ENCODE data around the gene FLYWCH1. TPM values are rescaled to one million over a fixed set of nuclear protein-coding genes. Genes with fewer than 3 reads are reported as not detected.

Gene FLYWCH1
- total RNA-seq, 1 experiment from 2014 or later = 12.5 TPM

DNA sequence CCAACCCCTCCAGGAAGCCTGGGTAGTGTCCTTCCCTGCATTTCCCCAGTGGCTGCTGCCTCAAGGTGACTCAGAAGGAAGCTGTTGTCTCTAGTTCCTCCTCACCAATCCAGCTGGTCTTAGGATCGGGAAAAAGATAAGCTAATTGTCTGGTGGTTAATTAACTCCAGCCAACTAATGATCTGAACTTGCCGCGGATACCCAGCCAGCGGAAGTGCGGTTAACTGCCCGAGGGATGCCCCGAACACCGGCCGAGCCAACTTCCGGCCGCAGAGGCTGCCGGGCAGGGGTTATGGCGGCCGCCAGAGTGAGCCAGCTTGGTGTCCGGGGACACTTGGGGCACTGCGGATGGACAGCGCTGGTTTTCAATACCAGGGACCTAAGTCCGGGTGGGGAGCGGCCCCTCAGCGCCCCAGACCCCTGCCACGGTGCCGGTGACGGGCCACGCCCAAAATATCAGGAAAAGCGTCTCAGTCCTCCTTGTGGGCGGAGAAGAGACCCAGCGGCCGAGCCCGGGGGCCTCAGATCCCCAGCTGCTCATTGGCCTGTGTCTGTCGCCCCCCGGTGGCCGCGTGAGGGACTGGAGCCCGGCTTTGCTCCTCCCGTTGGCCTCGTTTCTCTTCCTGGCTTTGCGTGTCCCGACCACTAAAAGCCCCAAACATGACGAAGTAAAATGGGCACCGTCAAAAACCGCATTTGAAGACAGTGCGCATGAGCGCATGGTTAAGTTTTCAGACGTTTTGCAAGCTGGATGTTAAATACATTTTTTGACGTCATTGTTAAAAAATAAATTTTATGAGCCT is 43.5 kb upstream of the FLYWCH1 start:
- H2BK120ac ChIP-seq (ENCODE audit: low read depth, low read length, poor library complexity, severe bottlenecking) = no peak overlapping the region
- H3K56ac ChIP-seq (ENCODE audit: insufficient read length, low read depth, low read length) = no peak overlapping the region
- no peak overlapping the region for H4K5ac ChIP-seq (ENCODE audit: insufficient read length, low read depth, low read length)
- DNase-seq = peak; percentile 95
- no peak overlapping the region for H3K9ac ChIP-seq (ENCODE audit: extremely low read depth, insufficient read length, low read length)
- no peak overlapping the region for H2AK5ac ChIP-seq (ENCODE audit: insufficient read length, low read length)
- Mint-ChIP-seq H3K27ac (peak overlapping the region; percentile 68 to 95 (median 79); a peak in 5 of 7 replicates), H3K4me1 (0 out of 4 replicates have a peak, but pooled peaks cover 0 to 3% of the 10 kb centered on the region in 2 experiments), H3K36me3 (ENCODE audit: insufficient read depth in 1 of 3, low read depth in 3 of 3) (no peaks in the 10 kb centered on the region; a peak in 1 of 7 replicates), H3K4me3 (peak overlapping the region; percentile 79 to 83), H3K9me3 (no peaks in the 10 kb centered on the region), H3K27me3 (ENCODE audit: low read depth) (peaks cover 73% of the 10 kb centered on the region)
- no peak overlapping the region for H2BK12ac ChIP-seq (ENCODE audit: insufficient read length, low read depth, low read length)
- H3K18ac ChIP-seq (ENCODE audit: insufficient read length, low read depth, low read length) = peak overlapping the region; percentile 85
- H3K4me2 ChIP-seq (ENCODE audit: insufficient read depth, insufficient read length, low read length) = peak overlapping the region; percentile 48
- H3K23ac ChIP-seq (ENCODE audit: insufficient read length, low read depth, low read length) = no peak overlapping the region
- no peak overlapping the region for H2BK15ac ChIP-seq (ENCODE audit: low read depth, low read length)
- H3K79me2 ChIP-seq (ENCODE audit: insufficient read depth, low read length) = no peaks in the 10 kb centered on the region
- H2BK5ac ChIP-seq (ENCODE audit: insufficient read length, low read length) = no peak overlapping the region
- H4K20me1 ChIP-seq (ENCODE audit: control insufficient read depth, insufficient read depth, insufficient read length) = no peaks in the 10 kb centered on the region
- H2AFZ ChIP-seq (ENCODE audit: low read length) = no peak overlapping the region
- peak overlapping the region; percentile 77; the same call in 1 of the 2 replicates for H3K14ac ChIP-seq (ENCODE audit: insufficient read depth, low read length)
- TF ChIP-seq, protein P1, sequence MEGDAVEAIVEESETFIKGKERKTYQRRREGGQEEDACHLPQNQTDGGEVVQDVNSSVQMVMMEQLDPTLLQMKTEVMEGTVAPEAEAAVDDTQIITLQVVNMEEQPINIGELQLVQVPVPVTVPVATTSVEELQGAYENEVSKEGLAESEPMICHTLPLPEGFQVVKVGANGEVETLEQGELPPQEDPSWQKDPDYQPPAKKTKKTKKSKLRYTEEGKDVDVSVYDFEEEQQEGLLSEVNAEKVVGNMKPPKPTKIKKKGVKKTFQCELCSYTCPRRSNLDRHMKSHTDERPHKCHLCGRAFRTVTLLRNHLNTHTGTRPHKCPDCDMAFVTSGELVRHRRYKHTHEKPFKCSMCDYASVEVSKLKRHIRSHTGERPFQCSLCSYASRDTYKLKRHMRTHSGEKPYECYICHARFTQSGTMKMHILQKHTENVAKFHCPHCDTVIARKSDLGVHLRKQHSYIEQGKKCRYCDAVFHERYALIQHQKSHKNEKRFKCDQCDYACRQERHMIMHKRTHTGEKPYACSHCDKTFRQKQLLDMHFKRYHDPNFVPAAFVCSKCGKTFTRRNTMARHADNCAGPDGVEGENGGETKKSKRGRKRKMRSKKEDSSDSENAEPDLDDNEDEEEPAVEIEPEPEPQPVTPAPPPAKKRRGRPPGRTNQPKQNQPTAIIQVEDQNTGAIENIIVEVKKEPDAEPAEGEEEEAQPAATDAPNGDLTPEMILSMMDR (conservative IDR thresholded peaks at IDR 0.05) = peak; percentile 99
- H4K91ac ChIP-seq (ENCODE audit: insufficient read length, low read depth, low read length) = no peak overlapping the region
- H3K27ac ChIP-seq (ENCODE audit: insufficient read length, low read depth, low read length) = no peak overlapping the region
- no peak overlapping the region for H3K4ac ChIP-seq (ENCODE audit: low read depth, low read length)
- H3K4me1 ChIP-seq (ENCODE audit: insufficient read depth, low read length) = no peaks in the 10 kb centered on the region
- no CpG with 5 or more reads among the region's 45 CpGs for WGBS (ENCODE audit: extremely low coverage, insufficient read length, low lambda C conversion rate)
- H3K27me3 ChIP-seq (ENCODE audit: insufficient read depth, low read length) = peaks cover 3% of the 10 kb centered on the region; the same call in 1 of the 2 replicates
- H3K9me3 ChIP-seq (ENCODE audit: control insufficient read depth, low read depth, low read length) = no peaks in the 10 kb centered on the region
- no peak overlapping the region for H4K8ac ChIP-seq (replicated peaks; ENCODE audit: insufficient read length, low read depth, low read length)
- peaks cover 2% of the 10 kb centered on the region for H3K23me2 ChIP-seq (ENCODE audit: insufficient read length, low read depth, low read length, poor library complexity, severe bottlenecking)
- H3K79me1 ChIP-seq (ENCODE audit: insufficient read depth, low read depth, low read length, poor library complexity, severe bottlenecking) = no peaks in the 10 kb centered on the region
- H2BK20ac ChIP-seq (ENCODE audit: low read depth, low read length, poor library complexity, severe bottlenecking) = no peak overlapping the region
- no peak overlapping the region for H3T11ph ChIP-seq (ENCODE audit: low read length)

All from H9 (cell line).